ENCODE results near the gene LRRC45. TPM values are rescaled to one million over a fixed set of nuclear protein-coding genes. Genes with fewer than 3 reads are reported as not detected.
A peak's percentile ranks its signal among the peaks of the same experiment; 100 is the strongest.

LRRC45 gene
- total RNA-seq, 1 experiment from 2014 or later = 40.1 TPM

DNA sequence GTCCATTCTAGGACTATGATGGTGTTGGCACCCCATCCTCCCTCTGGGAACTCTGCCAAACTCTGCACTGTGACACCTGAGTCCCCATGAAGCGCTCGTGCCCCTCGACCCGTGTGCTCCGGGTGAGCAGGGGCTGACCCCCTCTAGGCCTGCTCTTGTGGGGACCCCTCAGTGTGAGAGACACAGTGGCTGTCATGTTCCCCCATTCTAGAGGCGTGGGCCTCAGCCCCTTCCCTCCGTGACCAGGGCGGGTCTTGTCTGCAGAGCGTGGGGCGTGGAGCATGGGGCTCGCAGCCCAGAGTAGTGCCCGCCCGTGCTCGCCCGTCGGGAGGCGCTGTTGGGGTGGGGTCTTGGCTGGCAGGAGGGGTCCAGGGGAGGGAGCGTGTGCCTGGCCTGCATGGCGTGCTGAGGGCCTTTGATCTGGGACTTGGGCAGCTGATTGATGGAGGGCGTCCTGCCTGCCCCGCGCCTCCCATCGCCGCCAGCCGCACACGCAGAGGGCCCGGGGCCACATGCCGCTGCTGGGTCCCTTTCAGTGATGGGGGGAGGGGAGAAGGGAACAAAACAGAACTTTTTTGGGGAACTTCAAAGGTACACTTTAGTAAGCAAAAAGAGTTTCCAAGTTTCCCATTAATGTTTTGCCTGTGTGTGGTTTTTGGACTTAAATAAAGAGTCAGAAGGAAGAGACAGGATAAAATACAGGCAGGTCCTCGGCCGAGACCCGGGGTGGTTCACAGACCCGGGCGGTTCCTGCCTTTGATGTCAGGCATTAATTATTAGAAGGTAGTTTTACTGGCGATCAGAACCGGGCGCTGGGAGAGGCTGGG is 22.9 kb upstream of the LRRC45 start:
- H3K9ac ChIP-seq (ENCODE audit: low read length) = no peak overlapping the region; the same call in 1 of the 2 replicates
- no peak overlapping the region for H3K4me3 ChIP-seq (replicated peaks in 1 of 2; ENCODE audit: low read depth in 1 of 2, low read length in 2 of 2)
- BruUV-seq (replicated peaks) = no TSS peak
- no peaks in the 10 kb centered on the region for H4K20me1 ChIP-seq (ENCODE audit: insufficient read depth)
- no peaks in the 10 kb centered on the region; a peak in 1 of 4 replicates for H3K36me3 ChIP-seq (ENCODE audit: control insufficient read depth in 1 of 2, insufficient read depth in 2 of 2, low read length in 2 of 2)
- intact Hi-C loops (cut with micrococcal nuclease) = no loop called here
- no peak overlapping the region for H3K27ac ChIP-seq (ENCODE audit: low read depth, low read length)
- DNase-seq (ENCODE audit: low read depth, low spot score) (no peak), ATAC-seq (no peak)
- H3K79me2 ChIP-seq (ENCODE audit: insufficient read depth, low read length) = no peaks in the 10 kb centered on the region
- H3K4me2 ChIP-seq (ENCODE audit: low read length) = no peak overlapping the region
- H2AFZ ChIP-seq (ENCODE audit: low read depth, low read length, poor library complexity, severe bottlenecking) = no peak overlapping the region
- no peaks in the 10 kb centered on the region for H3K9me3 ChIP-seq (ENCODE audit: control insufficient read depth in 1 of 2, insufficient read depth in 1 of 2, low read depth in 1 of 2, low read length in 2 of 2)
- H3K27me3 ChIP-seq (ENCODE audit: insufficient read depth, low read length) = no peaks in the 10 kb centered on the region
- H3K9me2 ChIP-seq (ENCODE audit: insufficient read depth) = no peaks in the 10 kb centered on the region
- CTCF ChIA-PET = no interaction called here
- RAD21 ChIA-PET (ENCODE audit: low non-redundant PET in 1 of 2, low total read pairs in 2 of 2, uncharacterized antibody in 2 of 2, unreplicated experiment in 2 of 2) = no interaction called here
- H3K4me1 ChIP-seq (ENCODE audit: control insufficient read depth in 1 of 2, insufficient read depth in 2 of 2, low read length in 2 of 2) = peaks cover 44 to 55% of the 10 kb centered on the region in 2 experiments
- no peak for TF ChIP-seq POLR2A (IDR thresholded peaks at IDR 0.05; ENCODE audit: borderline replicate concordance, extremely low read depth, insufficient read depth, insufficient read length)
- TF ChIP-seq, protein P1, sequence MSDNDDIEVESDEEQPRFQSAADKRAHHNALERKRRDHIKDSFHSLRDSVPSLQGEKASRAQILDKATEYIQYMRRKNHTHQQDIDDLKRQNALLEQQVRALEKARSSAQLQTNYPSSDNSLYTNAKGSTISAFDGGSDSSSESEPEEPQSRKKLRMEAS (IDR thresholded peaks at IDR 0.05) = no peak
- TF ChIP-seq YY1 (IDR thresholded peaks at IDR 0.05; ENCODE audit: extremely low read depth, insufficient replicate concordance, low read depth, low read length) = no peak
- TF ChIP-seq CBX3 (IDR thresholded peaks at IDR 0.05; ENCODE audit: low read depth) = no peak
- TF ChIP-seq POLR2AphosphoS5 (IDR thresholded peaks at IDR 0.05; ENCODE audit: low read depth, low read length) = no peak
- no peak for TF ChIP-seq EZH2phosphoT487 (IDR thresholded peaks at IDR 0.05; ENCODE audit: borderline replicate concordance)
- POLR2A ChIA-PET = no interaction called here

DNA sequence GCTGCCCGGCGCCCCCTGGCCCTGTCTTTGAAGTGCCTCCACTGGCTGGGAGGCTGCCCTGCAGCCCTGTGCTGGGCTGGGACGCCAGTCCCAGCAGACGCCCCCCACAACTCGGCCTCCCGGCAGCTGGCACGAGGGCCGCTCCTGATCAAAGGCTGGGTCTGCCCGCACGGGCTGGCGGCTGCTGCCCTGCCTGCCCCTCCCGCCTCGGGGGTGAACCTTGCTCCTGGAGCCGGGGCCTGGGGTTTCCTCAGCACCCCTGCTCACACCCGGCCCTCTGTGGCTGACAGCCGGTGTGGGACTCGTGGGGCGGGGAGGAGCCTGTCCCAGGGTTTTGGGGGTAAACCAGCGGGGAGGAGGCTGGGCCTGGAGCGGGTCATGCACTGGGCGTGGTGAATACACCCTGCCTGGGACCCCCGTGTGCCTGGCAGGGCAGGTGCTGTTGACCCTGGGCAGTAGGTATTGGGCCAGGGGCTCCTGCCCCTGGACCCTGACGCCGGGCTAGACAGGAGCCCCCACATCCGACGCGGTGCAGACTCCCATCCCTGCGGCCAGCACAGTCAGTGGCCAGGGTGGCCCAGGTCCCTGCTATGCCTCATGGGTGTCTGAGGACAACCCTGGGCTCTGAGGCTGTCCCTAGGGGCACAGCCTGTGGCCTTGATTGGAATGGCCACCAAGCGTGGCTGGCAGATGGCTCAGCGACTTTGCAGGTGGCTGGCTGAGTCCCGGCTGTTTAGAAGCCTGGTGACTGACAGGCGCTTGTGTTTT is 22.1 kb upstream of the LRRC45 start:
- BruUV-seq (replicated peaks) = no TSS peak
- ATAC-seq (no peak), DNase-seq (ENCODE audit: low read depth, low spot score) (no peak)
- no peaks in the 10 kb centered on the region for H3K9me3 ChIP-seq (ENCODE audit: control insufficient read depth in 1 of 2, insufficient read depth in 1 of 2, low read depth in 1 of 2, low read length in 2 of 2)
- ChIA-PET POLR2A (no interaction called here), CTCF (interaction anchor here (1.2 kb wide), 1 partner anchor 37 kb away, joined by 3 read pairs; the partner anchor contains the start of gene DCXR), RAD21 (ENCODE audit: low non-redundant PET in 1 of 2, low total read pairs in 2 of 2, uncharacterized antibody in 2 of 2, unreplicated experiment in 2 of 2) (no interaction called here)
- no peaks in the 10 kb centered on the region; a peak in 1 of 4 replicates for H3K36me3 ChIP-seq (ENCODE audit: control insufficient read depth in 1 of 2, insufficient read depth in 2 of 2, low read length in 2 of 2)
- no peak overlapping the region for H3K4me2 ChIP-seq (ENCODE audit: low read length)
- H3K9me2 ChIP-seq (ENCODE audit: insufficient read depth) = no peaks in the 10 kb centered on the region
- no peak overlapping the region for H2AFZ ChIP-seq (ENCODE audit: low read depth, low read length, poor library complexity, severe bottlenecking)
- intact Hi-C loops (cut with micrococcal nuclease) = no loop called here
- peak overlapping the region; percentile 21; the same call in 1 of the 2 replicates for H3K27ac ChIP-seq (ENCODE audit: low read depth, low read length)
- no peaks in the 10 kb centered on the region for H4K20me1 ChIP-seq (ENCODE audit: insufficient read depth)
- H3K4me1 ChIP-seq (ENCODE audit: control insufficient read depth in 1 of 2, insufficient read depth in 2 of 2, low read length in 2 of 2) = peaks cover 44 to 60% of the 10 kb centered on the region in 2 experiments
- TF ChIP-seq TCF7L2 (IDR thresholded peaks at IDR 0.05; ENCODE audit: borderline replicate concordance, extremely low read depth, insufficient read depth, insufficient read length) = peak; percentile 54
- TF ChIP-seq ELF1 (IDR thresholded peaks at IDR 0.05; ENCODE audit: borderline replicate concordance, low read depth) = no peak
- no peaks in the 10 kb centered on the region for H3K79me2 ChIP-seq (ENCODE audit: insufficient read depth, low read length)
- no peaks in the 10 kb centered on the region for H3K27me3 ChIP-seq (ENCODE audit: insufficient read depth, low read length)
- no peak overlapping the region for H3K9ac ChIP-seq (ENCODE audit: low read length)
- no peak overlapping the region for H3K4me3 ChIP-seq (replicated peaks in 1 of 2; ENCODE audit: low read depth in 1 of 2, low read length in 2 of 2)
